ENCODE results near the gene SLC3A2.

- TF ChIP-seq CTCF (IDR thresholded peaks at IDR 0.05 in 8 of 11, conservative IDR thresholded peaks at IDR 0.05 in 3 of 11): no peak
- TF ChIP-seq POLR2A (IDR thresholded peaks at IDR 0.05): no peak
- no peak for TF ChIP-seq POLR2AphosphoS5 (IDR thresholded peaks at IDR 0.05)
These were observed 4.8 kb upstream of the SLC3A2 start for GRCh38 chr11:62875698-62876478.

All from spleen (tissue), 7 donors.